ENCODE results near the gene GABARAP.

DNA sequence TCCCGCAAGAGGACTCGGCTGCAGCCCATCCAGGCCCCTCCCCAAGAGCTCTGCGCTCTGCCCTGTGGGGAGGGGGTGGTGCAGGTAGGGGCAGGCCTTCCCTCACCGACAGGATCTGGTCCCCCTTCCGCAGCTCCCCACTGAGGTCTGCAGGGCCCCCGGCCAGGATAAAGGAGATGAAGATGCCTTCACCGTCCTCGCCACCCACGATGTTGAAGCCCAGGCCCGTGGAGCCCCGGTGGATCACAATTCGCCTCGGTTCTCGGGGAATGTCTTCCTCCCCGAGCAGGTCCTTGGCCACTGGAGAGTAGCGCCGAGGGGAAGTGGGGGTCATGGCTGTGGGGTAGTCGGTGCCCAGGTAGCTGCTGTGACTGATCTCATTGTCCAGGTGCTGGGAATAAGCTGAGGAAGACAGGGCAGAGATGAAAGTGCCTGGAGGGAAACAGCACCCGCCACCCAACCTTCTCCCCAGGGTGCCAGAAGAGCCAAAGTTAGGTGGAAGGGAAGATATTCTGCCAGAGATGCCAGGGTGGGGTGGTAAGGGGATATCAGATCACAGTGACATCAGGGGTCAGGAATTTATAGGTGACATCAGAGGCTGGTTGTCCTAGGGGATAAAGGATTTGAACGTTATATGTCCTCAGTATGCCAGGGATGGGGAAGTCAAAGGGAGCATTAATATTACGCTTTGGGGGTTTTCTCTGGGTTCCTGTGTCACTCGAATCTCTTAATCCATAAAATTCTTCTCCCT lies 45.4 kb downstream of the GABARAP start:
- TF ChIP-seq, protein P1, sequence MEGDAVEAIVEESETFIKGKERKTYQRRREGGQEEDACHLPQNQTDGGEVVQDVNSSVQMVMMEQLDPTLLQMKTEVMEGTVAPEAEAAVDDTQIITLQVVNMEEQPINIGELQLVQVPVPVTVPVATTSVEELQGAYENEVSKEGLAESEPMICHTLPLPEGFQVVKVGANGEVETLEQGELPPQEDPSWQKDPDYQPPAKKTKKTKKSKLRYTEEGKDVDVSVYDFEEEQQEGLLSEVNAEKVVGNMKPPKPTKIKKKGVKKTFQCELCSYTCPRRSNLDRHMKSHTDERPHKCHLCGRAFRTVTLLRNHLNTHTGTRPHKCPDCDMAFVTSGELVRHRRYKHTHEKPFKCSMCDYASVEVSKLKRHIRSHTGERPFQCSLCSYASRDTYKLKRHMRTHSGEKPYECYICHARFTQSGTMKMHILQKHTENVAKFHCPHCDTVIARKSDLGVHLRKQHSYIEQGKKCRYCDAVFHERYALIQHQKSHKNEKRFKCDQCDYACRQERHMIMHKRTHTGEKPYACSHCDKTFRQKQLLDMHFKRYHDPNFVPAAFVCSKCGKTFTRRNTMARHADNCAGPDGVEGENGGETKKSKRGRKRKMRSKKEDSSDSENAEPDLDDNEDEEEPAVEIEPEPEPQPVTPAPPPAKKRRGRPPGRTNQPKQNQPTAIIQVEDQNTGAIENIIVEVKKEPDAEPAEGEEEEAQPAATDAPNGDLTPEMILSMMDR (IDR thresholded peaks at IDR 0.05), result no peak
- no peak for TF ChIP-seq EP300 (IDR thresholded peaks at IDR 0.05)
